GM19463 (cell line): ENCODE measurements around the gene TMEM218.

Experiments used
- ATAC-seq: cut with Tn5 transposase; IDR thresholded peaks from one replicate; pipeline ENCODE4 v1.9.1; 2021; ENCODE audit warnings: mild to moderate bottlenecking, moderate library complexity; ENCODE audit not compliant: unreplicated experiment

The TMEM218 gene

GRCh38 chr11:125111343-125112207 is at the start of gene TMEM218:
TSS of gene TMEM218 (minus strand) at chr11:125111626. CDS start at chr11:125102241, 9,385 bp downstream.
- peak; percentile 97 for ATAC-seq

GRCh38 chr11:125157953-125158680 is 46.7 kb upstream of the TMEM218 start:
- no peak for ATAC-seq

GRCh38 chr11:125157118-125157733 is 45.8 kb upstream of the TMEM218 start:
- ATAC-seq: no peak

GRCh38 chr11:125156346-125157117 is 45.1 kb upstream of the TMEM218 start:
- no peak for ATAC-seq

GRCh38 chr11:125155767-125156166 is 44.3 kb upstream of the TMEM218 start:
- no peak for ATAC-seq

GRCh38 chr11:125155100-125155444 is 43.6 kb upstream of the TMEM218 start:
- no peak for ATAC-seq

GRCh38 chr11:125154378-125155099 is 43.1 kb upstream of the TMEM218 start:
- ATAC-seq: no peak

- ATAC-seq: no peak
These were observed 42.4 kb upstream of the TMEM218 start for GRCh38 chr11:125153837-125154236.

GRCh38 chr11:125148743-125149142 is 37.3 kb upstream of the TMEM218 start:
- no peak for ATAC-seq

GRCh38 chr11:125148011-125148410 is 36.6 kb upstream of the TMEM218 start:
- no peak for ATAC-seq

- ATAC-seq: no peak
These were observed 35.9 kb upstream of the TMEM218 start for GRCh38 chr11:125147280-125147679.

GRCh38 chr11:125146232-125146631 is 34.8 kb upstream of the TMEM218 start:
- no peak for ATAC-seq

GRCh38 chr11:125141686-125142535 is 30.5 kb upstream of the TMEM218 start:
- ATAC-seq: peak; percentile 69

GRCh38 chr11:125141178-125141577 is 29.8 kb upstream of the TMEM218 start:
- ATAC-seq: no peak

GRCh38 chr11:125140233-125140632 is 28.8 kb upstream of the TMEM218 start:
- ATAC-seq: no peak

GRCh38 chr11:125139778-125140177 is 28.4 kb upstream of the TMEM218 start:
- ATAC-seq: no peak

- no peak for ATAC-seq
These were observed 27.5 kb upstream of the TMEM218 start for GRCh38 chr11:125138966-125139365.

- ATAC-seq: no peak
These were observed 24.6 kb upstream of the TMEM218 start for GRCh38 chr11:125136001-125136400.

GRCh38 chr11:125132596-125132995 is 21.2 kb upstream of the TMEM218 start:
- ATAC-seq: no peak
